Measurements from ENCODE around the gene ENOSF1.
A peak's percentile ranks its signal among the peaks of the same experiment; 100 is the strongest.
"Not testable (repeated sequence)": the region's sequence is repeated elsewhere in the genome, so short reads cannot be mapped to it uniquely, and the experiment has no call there.

The ENOSF1 gene, protein sequence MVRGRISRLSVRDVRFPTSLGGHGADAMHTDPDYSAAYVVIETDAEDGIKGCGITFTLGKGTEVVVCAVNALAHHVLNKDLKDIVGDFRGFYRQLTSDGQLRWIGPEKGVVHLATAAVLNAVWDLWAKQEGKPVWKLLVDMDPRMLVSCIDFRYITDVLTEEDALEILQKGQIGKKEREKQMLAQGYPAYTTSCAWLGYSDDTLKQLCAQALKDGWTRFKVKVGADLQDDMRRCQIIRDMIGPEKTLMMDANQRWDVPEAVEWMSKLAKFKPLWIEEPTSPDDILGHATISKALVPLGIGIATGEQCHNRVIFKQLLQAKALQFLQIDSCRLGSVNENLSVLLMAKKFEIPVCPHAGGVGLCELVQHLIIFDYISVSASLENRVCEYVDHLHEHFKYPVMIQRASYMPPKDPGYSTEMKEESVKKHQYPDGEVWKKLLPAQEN
- total RNA-seq = 24.8 to 118 (median 59.9) reads per million in 17 experiments

DNA sequence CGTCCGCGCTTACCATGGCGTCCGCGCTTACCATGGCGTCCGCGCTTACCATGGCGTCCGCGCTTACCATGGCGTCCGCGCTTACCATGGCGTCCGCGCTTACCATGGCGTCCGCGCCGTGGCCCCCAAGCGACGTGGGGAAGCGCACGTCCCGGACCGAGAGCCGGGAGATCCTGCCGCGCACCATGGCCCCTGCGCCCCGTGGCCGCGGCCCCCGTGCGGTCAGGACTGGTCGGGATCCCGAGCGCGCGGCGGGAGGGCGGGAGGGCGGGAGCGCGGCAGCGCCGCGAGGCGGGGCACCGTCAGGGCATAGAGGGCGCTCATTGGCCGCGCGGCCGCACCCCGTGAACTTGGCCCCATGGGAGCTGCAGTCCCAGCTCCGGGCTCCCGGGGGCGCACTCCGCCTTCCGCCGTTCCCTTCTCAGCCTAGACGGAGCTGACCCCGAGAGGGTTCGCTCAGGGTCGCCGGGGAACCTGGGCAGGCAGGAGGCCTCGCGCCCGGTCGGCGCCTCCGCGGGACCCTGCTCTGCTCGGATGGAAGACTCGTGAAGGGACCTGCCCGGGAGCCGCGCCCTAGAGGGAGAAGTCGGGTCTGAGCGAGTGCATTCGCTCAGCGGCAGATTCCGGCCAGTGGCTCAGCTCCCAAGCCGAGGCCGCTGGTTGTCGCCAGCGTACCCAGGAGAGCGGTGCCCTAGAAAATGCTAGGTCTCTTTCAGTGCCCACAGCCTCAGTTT, at the start of gene ENOSF1:
Gene ENOSF1 (minus strand): TSS at position 230 of the 734 bp plus-strand sequence. CDS start 43 bp downstream, at position 187.
- peak; percentile 92 to 97 (median 94) for DNase-seq

DNA sequence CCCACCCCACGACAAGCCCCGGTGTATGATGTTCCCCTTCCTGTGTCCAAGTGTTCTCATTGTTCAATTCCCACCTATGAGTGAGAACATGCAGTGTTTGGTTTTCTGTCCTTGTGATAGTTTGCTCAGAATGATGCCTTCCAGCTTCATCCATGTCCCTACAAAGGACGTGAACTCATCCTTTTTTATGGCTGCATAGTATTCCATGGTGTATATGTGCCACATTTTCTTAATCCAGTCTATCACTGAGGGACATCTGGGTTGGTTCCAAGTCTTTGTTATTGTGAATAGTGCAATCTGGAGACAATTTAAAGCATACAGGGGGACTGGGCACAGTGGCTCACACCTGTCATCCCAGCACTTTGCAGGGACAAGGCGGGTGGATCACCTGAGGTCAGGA, 47.4 kb upstream of the ENOSF1 start:
- not testable (repeated sequence) for DNase-seq

GRCh38 chr18:755506-755905, 43.1 kb upstream of the ENOSF1 start:
- DNase-seq = no peak

- no peak for DNase-seq
These were observed 42.2 kb upstream of the ENOSF1 start for GRCh38 chr18:754656-755055.

DNA sequence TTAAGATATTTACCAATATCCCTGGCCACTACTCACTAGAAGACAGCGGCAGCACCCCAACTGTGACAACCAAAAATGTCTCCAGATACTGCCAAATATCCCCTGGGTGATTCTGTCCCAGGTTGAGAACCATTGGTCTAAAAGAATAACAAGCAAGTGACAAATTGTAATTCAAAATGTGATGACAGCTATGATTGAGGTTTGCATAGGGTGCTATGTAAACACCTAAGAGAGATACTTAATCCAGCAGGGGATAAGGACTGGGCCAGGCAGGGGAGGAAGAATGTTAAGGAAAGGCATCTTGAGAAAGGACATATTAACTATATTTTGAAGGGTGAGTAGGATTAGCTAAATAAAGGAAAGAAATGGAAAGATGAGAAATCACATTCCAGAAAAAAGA, 38.0 kb upstream of the ENOSF1 start:
- no peak for DNase-seq

DNA sequence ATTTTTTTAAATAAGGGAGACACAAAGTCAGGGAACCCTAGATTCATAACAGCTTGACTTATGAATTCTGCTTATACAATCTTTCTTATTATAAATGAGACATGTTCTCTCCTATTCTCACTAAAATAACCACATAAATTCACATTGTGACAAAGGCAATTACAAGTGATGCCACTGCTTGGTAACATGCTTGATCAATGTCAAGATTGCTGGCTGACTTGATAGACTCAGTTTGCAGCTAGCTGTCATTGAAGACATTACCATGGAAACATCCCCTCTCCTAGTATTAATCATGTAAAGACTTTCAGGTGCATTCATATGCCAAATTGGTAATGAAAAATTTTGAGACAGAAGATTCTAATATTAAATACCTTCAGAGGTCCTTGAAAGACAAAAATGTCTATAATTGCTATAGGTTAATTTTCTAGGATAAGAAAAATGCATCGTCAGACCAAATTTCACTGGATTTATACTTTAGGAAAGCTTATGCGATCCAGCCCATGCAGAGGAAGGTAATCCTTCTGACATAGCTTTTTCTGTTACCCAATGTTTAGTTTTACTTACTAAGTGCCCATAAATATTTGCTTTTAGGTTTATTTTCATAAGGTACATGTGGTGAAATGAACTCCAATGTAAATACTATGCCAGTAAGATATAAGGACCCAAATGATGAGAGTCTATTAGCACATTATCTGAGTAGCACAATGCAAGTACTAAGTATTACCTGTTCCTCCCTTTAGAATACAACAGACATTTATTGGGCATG, 32.6 kb upstream of the ENOSF1 start:
- DNase-seq = no peak

- peak; percentile 17 to 75 (median 43) for DNase-seq
These were observed 29.6 kb upstream of the ENOSF1 start for GRCh38 chr18:741931-742512.

GRCh38 chr18:732371-732770, 19.9 kb upstream of the ENOSF1 start:
- DNase-seq = no peak

GRCh38 chr18:731185-731584, 18.8 kb upstream of the ENOSF1 start:
- no peak for DNase-seq

- DNase-seq = no peak
These were observed 18.3 kb upstream of the ENOSF1 start for GRCh38 chr18:730692-731091.

- peak; percentile 5 to 36 (median 28) for DNase-seq
These were observed 17.7 kb upstream of the ENOSF1 start for GRCh38 chr18:730120-730519.

DNA sequence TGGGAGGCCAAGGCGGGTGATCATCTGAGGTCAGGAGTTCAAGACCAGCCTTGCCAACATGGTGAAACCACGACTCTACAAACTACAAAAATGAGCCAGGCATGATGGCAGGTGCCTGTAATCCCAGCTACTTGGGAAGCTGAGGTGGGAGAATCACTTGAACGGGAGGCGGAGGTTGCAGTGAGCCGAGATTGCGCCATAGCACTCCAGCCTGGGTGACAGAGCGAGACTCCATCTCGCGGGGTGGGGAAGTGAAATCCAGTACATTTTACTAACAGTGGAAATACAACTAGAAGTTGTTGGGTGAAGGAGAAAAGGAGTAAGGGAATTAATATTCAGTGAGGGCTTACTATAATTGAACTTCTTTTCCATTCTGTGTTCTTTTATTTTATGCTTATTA, 13.2 kb upstream of the ENOSF1 start:
- DNase-seq = peak; percentile 15 to 58 (median 32)

DNA sequence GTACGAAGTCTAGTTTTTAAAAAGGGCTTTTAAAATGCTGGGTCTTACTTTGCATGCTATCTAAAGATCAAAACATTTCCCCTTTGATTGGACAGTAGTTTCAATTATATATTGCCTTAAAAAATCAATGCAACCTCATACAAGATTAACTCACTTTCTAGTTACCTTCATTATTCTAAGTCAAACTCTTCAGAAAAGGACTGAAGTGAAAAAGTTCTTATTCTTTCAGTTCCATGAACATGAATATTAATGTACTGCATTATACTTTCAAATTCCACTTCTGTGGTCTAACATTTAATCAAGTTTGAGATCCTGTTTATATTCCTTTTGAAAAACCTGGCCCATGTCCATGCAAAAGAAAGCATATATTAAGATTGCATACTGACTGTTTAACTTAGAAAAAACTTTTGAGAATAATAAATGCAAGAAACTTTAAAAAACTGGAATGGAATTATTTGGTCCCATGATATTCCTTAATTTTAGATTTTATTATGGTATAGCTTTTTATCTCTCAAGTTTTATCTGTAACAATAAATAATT, 11.2 kb upstream of the ENOSF1 start:
- no peak for DNase-seq

- no peak for DNase-seq
These were observed 4.6 kb upstream of the ENOSF1 start for GRCh38 chr18:717003-717402.

- DNase-seq = no peak
These were observed 3.2 kb upstream of the ENOSF1 start for GRCh38 chr18:715626-716025.

DNA sequence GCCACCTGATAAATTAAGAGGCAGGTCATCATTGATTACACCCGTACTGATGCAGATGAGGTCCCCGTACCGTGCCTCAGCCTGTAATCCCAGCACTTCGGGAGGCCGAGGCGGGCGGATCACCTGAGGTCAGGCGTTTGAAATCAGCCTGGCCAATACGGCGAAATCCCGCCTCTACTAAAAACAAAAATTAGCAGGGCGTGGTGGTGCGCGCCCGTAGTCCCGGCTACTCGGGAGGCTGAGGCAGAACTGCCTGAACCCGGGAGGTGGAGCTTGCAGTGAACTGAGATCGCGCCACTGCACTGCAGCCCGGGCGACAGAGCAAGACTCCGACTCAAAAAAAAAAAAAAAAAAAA, 683 bp upstream of the ENOSF1 start:
- DNase-seq = no peak

DNA sequence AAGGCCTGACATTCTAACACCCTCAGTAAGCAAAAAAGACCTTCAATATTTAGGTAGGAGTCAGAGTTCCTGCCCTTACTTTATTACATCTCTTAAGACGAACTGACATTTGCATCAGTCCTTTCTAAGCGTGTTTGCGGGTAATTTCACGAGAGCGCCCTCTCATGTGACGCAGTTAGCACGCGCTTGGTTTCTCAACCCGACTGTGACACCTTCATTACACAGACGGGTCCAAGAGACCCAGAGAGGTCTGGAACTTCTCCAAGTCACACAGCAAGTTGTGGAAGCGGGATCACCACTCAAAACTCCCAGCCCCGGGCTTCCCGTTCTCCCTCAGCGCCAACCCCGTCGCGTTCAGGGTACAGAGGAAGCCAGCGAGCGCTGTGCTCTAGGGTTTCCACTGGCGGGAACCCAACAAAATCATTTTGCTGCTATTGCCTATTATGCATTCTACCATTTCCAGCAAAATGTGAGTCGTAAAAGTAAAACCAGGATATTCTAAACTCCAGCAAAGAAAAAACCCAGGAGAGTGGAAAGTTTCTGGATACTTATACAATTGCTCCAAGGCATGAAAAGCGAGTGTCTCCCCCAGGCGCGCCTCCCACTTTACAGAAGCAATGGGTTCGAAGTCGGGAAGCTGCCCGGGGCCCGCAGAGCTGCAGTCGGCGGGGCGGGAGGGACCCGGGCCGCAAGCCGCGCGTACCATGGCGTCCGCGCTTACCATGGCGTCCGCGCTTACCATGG, 601 bp downstream of the ENOSF1 start:
- DNase-seq = peak; percentile 93 to 98 (median 95)

DNA sequence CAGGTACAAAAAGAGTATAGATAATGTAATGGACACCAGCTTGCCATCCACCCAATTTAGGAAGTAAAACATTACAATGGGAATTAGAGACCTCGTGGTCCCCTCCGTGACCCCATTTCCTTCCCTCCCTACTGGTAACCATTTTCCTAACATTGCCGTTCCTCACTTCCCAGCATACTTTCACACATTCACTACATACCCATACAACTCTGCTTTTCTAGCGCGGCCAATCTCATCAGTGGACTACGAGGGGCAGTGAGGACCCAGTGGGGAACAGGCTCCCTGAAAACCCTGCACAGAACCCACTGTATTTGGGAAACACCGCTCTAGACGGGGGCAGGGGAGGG, 1.1 kb downstream of the ENOSF1 start:
- DNase-seq = peak in 3 of 4 experiments; percentile 63 to 68 (median 64)

GRCh38 chr18:710418-711300, 1.8 kb downstream of the ENOSF1 start:
- DNase-seq = no peak

GRCh38 chr18:709771-710170, 2.7 kb downstream of the ENOSF1 start:
- no peak for DNase-seq

GRCh38 chr18:708096-708495, 4.3 kb downstream of the ENOSF1 start:
- DNase-seq = no peak

Data from suppressor macrophage (primary cell).